NCI-H2081 treated with DMSO at 0.1 percent for 48 hours (cell line): ENCODE results near the gene AGAP2.
A peak's percentile ranks its signal among the peaks of the same experiment; 100 is the strongest.
"Not testable (repeated sequence)": the region's sequence is repeated elsewhere in the genome, so short reads cannot be mapped to it uniquely, and the experiment has no call there.

Source experiments
- DNase-seq: peaks from one replicate; lab custom pipeline; 2025; lab: John Stamatoyannopoulos, UW

The AGAP2 gene

GRCh38 chr12:57738661-57739237 lies at the start of gene AGAP2:
Gene AGAP2, minus strand, starts transcription at chr12:57738742. Its CDS starts 496 bp downstream, at chr12:57738246.
- no peak for DNase-seq

DNA sequence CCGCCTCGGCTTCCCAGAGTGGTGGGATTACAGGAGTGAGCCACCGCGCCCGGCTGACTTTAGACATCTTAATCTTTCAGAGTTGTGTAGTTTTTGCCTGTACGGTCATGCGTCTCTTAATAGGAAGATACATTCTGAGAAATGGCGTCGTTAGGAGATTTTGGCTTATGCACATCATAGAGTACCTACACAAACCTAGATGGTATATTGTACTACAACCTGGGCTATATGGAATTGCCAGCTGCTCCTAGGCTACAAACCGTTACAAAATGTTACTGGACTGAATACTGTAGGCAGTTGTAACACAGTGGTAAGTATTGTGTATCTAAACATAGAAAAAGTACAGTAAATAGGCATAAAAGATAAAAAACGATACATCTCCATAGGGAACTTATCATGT lies 45.3 kb upstream of the AGAP2 start:
- DNase-seq: no peak

DNA sequence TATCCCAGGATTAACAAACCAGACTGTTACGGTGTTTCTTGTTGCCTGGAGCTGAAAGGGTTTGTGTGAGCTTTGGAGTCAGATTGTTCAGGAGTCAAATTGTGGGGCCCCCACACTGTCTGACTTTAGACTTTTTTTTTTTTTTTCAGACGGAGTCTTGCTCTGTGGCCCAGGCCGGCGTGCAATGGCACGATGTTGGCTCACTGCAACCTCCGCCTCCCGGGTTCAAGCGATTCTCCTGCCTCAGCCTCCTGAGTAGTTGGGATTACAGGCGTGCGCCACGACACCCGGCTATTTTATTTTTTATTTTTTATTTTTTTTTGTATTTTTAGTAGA lies 44.9 kb upstream of the AGAP2 start:
- DNase-seq: no peak

DNA sequence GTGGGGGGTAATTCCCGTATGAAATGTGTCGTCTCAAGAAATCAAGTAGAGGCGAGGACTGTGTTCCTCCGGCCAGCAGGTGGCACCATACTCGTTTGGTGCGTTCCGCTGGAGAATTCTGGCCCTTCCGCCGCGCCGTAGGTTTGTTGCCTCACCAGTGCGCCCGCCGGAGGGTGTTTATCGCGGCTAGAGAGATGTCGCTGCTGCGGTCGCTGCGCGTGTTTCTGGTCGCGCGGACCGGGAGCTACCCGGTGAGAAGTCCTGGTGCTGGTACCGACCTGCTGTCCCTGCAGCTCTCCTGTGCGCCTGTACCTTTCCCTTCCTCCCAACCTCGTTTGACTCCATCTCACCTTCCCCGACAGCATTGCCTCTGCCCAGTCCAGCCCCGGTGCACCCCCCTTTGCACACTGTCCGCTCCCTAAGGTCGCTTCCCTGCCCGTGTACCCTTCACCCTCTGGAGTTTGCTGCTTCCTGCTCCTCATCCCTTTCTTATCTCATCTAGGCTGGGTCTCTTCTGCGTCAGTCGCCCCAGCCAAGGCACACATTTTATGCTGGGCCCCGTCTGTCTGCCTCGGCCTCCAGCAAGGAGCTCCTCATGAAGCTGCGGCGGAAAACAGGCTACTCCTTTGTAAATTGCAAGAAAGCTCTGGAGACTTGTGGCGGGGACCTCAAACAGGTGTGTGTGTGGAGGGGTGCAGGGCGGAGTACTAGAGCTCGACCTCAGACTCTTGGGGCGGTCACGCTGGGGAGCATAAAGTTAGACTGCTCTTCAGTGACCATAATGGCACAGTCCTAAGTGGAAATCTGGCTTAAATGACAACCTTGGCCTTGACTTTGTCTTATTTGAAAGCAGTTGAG lies 44.3 kb upstream of the AGAP2 start, which contains the start of gene TSFM:
TSFM (plus strand) TSS at position 180 of the 858 bp plus-strand sequence; CDS start at position 195, 15 bp downstream.
- peak; percentile 68 for DNase-seq

GRCh38 chr12:57782243-57782607 lies 43.7 kb upstream of the AGAP2 start:
- no peak for DNase-seq

DNA sequence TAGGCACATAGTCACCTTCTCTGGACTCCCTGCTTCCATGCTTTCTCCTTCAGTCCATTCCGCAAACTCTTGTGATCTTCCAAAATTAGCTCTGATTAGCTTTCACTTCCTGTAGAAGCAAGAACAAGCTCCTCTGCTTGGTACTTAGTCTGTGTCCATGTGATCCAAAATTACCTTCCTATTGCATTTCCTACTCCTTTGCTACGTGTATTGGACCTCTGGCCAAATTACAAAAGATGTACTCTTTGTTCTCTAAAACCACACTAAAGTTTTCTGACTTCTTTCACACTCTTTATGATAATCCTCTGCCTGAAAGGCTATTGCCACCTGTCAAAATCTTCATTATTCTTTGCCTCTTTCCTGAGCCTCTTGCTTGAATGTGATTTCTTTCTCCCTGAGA lies 43.3 kb upstream of the AGAP2 start:
- no peak for DNase-seq

- DNase-seq: no peak
Observed at GRCh38 chr12:57781244-57781643, 42.7 kb upstream of the AGAP2 start.

GRCh38 chr12:57780284-57780897 lies 41.8 kb upstream of the AGAP2 start:
- no peak for DNase-seq

GRCh38 chr12:57779736-57780135 lies 41.2 kb upstream of the AGAP2 start:
- no peak for DNase-seq

GRCh38 chr12:57777911-57778310 lies 39.4 kb upstream of the AGAP2 start:
- no peak for DNase-seq

DNA sequence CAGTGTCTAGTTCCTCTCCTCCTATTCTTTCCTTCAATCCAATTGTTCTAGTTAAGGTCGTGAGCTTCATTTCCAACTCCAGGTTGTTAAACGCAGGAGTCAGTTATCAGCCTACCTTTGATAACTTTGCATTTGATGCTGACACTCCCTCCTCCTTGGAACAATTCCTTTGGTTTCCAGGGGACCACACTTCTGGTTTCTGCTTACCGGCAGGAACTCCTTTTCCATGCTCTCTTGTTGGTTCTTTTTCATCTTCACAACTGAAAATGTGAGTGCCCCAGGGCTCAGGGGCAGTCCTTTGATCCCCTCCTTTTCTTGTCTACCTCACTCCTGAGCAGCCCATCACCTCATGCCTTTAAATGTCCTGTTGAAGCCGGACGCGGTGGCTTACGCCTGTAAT lies 38.8 kb upstream of the AGAP2 start:
- no peak for DNase-seq

GRCh38 chr12:57776247-57776587 lies 37.7 kb upstream of the AGAP2 start:
- DNase-seq: no peak

- DNase-seq: no peak
Observed at GRCh38 chr12:57775563-57776246, 37.2 kb upstream of the AGAP2 start.

- DNase-seq: no peak
Observed at GRCh38 chr12:57775044-57775443, 36.5 kb upstream of the AGAP2 start.

GRCh38 chr12:57774634-57775033 lies 36.1 kb upstream of the AGAP2 start:
- DNase-seq: not testable (repeated sequence)

DNA sequence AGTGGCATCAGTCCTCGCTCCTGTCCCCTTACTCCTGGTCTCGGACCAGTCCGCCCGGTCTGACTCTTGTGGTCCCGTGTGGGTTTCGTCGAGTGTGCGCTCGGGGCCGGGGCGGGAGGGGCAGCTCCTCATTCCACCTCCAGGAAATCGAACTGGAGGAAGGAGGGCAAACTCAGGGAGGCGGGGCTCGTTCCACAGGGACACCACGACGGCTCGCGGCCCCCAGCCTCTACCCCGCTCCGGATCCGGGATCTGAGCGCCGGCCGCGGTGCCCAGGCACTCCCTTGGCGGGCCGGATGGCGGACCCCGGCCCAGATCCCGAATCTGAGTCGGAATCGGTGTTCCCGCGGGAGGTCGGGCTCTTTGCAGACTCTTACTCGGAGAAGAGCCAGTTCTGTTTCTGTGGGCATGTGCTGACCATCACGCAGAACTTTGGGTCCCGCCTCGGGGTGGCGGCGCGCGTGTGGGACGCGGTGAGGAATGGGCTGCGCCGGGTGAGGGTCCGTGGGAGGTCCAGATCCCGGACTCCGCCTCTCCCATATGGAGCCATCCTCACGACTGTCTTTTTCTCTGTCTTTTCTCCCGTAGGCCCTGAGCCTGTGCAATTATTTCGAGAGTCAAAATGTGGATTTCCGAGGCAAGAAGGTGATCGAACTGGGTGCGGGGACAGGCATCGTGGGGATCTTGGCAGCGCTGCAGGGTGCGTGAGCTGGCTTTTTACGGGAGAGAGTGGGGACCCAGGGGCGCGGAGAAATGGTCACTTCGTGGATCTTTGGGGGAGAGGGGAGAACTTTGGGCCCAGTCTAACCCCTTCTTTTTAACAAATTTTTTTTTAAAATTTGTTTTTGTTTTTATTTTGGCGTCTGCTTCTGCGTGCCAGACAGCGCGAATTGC lies 34.1 kb upstream of the AGAP2 start, which contains the start of gene EEF1AKMT3:
EEF1AKMT3 (plus strand) TSS at position 186 of the 894 bp plus-strand sequence; CDS start at position 297, 111 bp downstream.
- no peak for DNase-seq

- DNase-seq: peak; percentile 72
Observed at GRCh38 chr12:57771873-57772428, 33.4 kb upstream of the AGAP2 start, which contains the start of gene METTL1. Gene METTL1, minus strand, starts transcription at chr12:57772105. Its CDS starts 22 bp downstream, at chr12:57772083.

DNA sequence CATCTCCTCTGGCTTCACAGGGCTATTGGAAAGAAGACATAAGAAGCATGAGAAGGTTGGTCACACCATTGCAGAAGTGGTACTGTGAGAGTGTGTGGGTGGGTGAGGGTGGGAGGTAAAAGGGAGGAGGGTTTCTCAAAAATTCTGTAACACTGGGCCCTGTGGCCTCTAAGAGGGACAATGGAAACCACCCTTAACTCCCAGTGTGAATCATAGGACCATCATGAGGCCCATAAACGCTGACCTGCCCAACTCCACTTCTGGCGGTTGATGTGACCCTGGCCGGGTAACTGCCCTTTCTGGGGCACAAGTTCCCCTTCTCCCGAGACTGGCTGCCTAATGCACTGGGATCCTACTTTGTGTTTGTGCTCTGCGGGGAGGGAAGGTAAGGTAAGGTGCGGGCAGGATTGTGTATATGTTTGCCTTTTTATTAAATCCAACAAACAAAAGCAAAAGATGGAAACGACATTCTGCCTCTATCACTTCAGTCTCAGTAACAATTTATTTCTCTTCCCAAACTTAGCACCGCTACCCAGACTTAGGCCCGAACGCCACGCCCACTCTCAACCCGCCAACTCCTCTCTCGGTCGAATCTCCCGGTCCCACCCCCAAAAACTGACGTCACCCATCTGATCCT lies 32.8 kb upstream of the AGAP2 start:
- peak; percentile 51 for DNase-seq

GRCh38 chr12:57770734-57771133 lies 32.2 kb upstream of the AGAP2 start:
- DNase-seq: no peak

DNA sequence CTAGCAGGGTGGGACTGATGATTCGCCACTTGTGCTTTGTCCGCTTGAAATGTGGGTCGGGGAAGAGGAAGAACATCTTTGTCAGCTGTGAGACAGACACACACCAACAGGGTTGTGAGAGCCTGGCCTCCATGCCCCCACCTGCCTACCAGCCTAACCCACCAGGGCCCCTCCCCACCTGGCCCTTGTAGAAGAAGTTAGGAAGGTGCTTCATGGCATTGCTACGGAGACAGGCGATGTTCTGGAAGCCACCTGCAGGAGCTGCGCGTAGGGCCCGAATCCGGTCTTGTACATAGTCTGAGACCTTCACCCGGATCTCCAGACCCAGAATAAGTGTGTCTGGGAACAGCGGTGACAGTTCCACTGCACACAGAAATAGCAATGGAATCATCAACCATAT lies 31.1 kb upstream of the AGAP2 start:
- DNase-seq: no peak

- DNase-seq: no peak
Observed at GRCh38 chr12:57767876-57768275, 29.3 kb upstream of the AGAP2 start.
